Measurements from ENCODE around the gene CR1.
"Not testable (repeated sequence)": the region's sequence is repeated elsewhere in the genome, so short reads cannot be mapped to it uniquely, and the experiment has no call there.

The CR1 gene

DNA sequence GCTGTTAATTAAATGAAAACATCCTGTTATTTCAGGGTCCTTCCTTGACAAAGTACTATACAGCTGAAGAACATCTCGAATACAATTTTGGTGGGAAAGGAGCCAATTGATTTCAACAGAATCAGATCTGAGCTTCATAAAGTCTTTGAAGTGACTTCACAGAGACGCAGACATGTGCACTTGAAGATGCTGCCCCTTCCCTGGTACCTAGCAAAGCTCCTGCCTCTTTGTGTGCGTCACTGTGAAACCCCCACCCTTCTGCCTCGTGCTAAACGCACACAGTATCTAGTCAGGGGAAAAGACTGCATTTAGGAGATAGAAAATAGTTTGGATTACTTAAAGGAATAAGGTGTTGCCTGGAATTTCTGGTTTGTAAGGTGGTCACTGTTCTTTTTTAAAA lies 143.4 kb downstream of the CR1 start:
- not testable (repeated sequence) for DNase-seq (ENCODE audit: low read depth in 2 of 3, low spot score in 2 of 3)

DNA sequence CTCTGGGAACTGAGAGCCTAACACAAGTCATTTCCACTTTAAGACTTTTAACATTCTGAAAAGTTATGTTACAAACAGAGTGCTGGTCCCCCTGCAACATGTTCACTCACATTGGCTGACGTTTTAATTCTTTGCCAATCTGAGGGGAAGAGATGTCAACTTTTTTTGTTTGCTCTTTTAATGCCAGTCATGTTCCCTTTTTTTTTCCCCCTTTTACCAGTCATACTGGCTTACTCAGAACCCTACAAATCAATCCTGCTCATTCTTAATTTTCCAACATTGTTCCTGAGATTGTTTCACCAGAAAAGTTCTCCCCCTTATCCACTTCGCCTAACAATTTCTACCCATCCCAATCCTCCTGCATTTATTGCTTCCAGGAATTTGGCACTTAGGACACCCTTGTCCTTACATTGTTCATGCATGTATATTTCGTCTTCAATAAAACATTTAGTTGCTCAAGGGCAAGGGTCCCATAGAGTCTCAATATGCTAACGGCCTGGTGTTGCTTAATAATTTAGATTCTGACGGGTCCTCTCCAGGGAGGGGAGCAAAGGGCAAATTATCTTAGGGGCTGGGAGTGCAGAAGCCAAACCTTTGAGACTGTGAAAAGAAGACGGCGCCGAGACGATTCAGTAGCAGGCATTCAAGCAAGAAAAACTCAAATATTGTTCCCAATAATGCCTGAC lies 148.4 kb downstream of the CR1 start:
- DNase-seq (ENCODE audit: low read depth in 2 of 3, low spot score in 2 of 3): no peak

DNA sequence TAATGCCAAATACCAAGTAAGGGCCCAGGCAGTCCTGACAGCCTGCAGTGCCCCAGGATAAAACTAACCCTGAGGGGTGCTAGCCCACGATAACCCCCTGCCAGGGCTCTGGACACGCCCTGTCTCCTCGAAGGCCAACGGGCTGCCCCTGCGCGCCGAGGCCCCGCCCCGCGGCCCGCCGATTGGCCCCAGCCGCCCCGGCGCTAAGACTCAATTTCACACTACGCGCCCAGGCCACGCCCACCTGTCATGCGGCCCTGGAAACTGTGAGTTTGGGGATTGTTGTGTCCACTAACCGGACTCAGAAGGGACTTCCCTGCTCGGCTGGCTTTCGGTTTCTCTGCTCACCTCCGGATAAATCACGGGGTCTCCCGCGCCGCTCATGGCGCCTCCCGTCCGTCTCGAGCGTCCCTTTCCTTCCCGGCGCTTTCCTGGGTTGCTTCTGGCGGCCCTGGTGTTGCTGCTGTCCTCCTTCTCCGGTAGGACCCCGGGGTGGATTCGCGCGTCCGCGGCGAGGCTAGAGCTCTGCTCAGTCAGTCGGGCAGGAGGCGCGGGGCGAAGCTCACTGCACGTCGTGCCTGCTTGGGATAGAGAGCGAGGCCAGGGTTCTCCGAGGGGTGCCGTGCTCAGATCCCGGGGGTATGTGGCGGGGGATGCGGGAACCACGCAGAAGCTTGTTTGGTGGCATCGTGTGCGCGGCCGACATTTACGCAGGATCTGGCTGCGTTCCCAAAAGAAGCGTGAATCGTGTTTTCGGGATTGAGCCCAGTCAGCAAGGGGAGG lies 149.1 kb downstream of the CR1 start, which contains the start of gene CR1L:
TSS of gene CR1L (plus strand) at position 282 of the 783 bp plus-strand sequence. CDS start at position 383, 101 bp downstream.
- DNase-seq (ENCODE audit: low read depth in 2 of 3, low spot score in 2 of 3): peak; percentile 36 to 59 (median 47)

DNA sequence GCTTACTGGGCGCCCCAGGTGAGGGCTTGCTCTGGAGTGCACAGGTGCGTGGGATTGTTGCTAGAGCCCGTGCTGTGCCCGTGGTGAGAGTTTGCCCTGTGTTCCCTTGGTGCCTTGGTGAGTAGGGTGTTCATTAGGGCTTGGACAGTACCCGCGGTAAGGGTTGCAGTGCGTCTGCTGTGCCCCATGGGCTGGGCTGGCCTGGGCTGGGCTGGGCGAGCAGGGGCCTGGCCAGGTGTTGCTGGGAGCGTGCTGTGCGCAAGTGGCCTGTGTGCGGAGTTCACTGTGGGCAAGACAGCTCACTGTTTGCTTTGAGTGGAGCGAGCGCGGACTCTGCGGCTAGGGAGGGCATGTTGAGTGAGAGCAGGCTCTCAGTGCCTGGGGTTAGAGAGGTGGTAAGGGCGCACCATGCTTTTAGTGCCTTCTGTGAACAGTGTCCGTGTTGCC lies 149.7 kb downstream of the CR1 start:
- DNase-seq (ENCODE audit: low read depth in 2 of 3, low spot score in 2 of 3): no peak

DNA sequence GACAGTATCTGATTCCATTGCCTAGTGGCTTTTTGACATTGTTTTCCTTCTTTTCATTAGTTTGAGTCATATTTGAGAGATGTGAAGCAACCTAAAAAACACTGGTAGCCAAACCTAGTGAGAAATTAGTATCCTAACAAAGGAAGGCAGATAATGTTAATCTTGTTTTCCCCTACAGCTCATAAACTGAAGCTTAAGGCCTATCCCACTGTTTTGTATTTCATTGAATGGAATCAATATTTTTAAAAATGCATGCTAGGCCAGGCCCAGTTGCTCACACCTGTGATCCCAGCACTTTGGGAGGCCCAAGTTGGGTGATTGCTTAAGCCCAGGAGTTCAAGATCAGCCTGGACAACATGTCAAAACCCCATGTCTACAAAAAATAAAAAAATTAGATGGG lies 150.2 kb downstream of the CR1 start:
- no peak for DNase-seq (ENCODE audit: low read depth in 2 of 3, low spot score in 2 of 3)

DNA sequence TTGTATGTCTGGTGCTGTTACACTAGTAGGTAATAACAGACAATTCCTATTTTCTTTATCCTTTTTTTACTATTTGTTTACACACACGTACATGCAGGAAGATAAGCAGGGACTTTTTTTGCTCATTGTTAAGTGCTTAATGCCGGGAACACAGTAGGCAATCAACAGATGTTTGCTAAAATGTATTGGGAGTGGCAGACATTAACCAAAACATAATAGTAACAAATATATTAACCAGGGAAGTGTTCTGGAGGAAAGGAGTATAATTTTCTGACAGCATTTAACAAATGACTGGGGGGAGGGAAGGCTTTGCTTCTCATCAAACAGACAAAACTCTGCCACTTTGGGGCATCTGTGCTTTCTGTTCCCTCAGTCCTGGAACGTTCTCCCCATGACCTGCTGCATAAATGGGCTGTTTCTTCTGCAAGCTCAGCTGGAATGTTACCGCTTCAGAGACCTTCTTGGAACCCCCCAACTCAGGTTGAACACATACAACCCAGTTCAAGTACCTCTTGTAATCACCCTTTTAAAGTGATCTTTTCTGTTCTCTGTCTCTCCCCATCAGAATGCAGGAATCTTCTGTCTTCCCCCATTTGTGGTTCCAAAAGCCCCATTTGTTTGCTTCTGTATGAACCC lies 151.1 kb downstream of the CR1 start:
- DNase-seq (ENCODE audit: low read depth in 2 of 3, low spot score in 2 of 3): no peak

DNA sequence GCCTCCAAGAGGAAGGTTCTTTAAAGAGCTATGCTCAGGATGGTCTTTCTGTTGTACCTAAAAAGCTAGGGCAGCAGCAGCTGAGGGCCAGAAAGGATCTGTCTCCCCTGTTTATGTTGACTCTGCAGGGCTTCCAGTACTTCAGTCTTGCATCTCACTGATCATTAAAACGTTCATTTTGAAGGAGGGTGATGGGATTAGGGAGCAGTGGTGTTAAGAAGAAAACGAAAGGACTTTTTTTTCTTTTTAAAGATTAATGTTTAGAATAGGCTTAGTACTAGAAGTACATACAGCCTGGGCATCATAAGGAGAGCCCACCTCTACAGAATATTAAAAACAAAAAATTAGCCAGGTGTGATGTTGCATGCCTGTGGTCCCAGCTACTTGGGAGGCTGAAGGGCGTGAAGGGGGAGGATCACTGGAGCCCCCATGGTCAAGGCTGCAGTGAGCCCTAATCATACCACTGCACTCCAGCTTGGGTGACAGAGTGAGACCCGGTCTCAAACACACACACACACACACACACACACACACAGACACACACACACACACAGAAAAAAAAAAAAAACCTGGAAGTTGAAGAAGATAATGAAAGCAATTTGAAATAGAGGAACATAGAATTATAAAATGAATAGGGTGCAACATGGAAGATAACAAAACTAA lies 151.8 kb downstream of the CR1 start:
- no peak for DNase-seq (ENCODE audit: low read depth in 2 of 3, low spot score in 2 of 3)

DNA sequence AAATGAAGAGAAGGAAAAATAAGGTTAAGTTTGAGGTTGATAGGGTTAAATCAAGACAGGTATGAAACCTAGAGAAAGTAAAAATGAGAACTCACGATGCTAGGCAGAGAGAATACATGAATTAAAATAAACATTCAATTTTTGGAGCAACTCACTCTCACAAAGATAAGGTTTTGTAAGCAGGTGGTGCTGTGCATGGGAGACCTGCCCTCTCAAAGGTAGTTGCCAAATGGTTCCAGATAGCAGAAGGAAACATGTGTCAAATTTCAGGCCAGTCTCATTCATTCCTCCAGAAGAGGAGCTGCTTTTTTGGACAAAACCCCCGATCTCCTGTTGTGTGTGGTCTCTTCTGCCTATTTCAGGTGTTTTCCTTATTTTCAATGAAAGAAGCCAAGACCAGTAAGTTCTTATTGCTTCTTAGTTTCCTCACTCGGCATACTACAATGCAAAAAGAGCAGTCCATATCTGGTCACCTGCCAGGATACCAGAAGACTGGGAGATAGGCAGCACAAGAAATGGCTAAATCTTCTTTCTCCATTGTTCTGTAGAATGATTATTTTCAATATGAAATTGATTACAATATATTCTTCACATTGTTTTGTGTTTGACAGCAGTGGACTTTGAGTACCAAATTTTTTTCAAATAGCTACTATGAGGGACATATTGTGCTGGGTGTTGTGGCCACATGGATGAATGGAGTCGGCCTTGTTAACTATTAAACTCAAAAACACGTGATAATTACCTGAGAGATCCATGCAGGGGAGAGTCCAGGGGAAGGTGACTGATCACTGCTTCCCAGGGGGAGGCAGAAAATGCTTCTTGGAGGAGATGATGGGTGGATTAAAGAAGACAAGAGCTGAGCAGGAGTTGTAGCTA lies 152.6 kb downstream of the CR1 start:
- no peak for DNase-seq (ENCODE audit: low read depth in 2 of 3, low spot score in 2 of 3)

DNA sequence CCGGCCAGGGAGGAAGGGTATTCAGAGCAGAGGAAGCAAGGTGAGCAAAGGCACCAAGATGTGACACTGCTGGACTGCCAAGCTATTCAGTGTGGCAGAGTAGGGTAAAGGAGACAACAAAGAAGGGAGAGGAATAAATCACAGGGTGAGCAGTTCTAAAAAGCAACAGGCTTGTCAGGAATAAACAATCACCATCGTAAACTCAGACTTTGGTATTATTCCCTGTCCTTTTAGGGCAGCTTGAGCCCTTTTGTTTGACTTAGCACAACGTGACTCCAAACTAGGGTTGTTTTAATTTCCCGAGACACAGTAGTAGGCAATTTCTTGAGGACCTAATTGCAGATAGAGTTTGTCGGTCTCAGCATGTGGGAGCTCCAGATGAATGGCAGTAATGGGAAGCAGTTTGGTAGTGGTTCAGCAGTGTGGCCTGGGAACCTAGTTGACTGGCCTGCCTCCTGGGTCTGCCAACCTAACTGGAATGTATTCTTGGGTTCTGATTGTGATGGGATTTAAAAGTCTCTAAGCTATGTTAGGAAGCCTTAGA lies 153.3 kb downstream of the CR1 start:
- no peak for DNase-seq (ENCODE audit: low read depth in 2 of 3, low spot score in 2 of 3)

DNA sequence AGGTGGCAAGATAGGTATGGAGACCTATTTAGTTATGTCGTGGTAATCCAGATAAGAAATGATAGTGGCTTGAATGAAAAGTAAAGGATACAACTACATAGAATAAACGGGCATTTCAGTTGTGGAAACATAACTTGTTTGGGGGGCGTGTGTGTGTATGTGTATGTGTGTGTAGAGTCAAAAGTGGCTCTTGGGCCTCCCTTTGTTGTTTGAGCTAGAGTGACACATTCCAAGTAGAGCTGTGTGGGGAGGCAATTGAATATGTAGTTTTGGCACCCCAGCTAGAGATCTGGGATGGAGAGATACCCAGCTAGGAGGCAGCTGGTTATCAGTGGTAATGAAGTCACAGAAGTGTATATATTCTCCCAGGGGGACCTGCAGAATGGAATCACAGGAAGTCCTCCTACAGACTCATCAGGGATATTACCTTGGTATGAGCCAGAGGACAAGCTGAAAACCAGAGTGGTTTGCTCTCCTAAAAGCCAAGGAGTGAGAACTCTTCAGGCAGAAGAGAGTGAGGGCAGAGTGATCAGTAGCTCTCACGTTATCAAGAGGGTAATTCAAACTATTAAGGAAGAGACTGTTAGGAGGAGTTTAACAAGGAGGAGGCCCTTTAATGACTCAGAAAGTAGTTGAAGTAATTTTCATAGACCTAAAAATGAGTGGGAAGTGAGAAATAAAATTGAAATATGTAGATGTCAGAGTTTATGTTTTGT lies 154.1 kb downstream of the CR1 start:
- DNase-seq (ENCODE audit: low read depth in 2 of 3, low spot score in 2 of 3): no peak

DNA sequence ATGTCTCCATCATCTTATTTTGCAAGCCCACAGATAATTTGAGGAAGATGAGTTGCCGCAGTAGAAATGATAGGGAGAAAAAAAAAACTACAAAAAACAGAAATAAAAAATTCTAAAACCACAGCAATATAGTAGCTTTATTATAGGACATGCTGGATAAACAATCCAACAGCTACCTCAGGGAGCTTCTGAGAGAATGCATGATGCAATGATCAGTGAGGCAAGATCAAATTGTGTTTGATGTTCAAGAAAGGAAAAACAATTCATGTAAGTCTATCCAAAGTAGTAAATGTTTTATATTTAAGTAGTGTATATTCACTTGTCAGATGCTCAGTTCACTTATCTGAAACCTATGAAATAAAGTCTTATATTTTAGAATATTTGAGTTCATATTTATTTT lies 155.6 kb downstream of the CR1 start:
- no peak for DNase-seq (ENCODE audit: low read depth in 2 of 3, low spot score in 2 of 3)

DNA sequence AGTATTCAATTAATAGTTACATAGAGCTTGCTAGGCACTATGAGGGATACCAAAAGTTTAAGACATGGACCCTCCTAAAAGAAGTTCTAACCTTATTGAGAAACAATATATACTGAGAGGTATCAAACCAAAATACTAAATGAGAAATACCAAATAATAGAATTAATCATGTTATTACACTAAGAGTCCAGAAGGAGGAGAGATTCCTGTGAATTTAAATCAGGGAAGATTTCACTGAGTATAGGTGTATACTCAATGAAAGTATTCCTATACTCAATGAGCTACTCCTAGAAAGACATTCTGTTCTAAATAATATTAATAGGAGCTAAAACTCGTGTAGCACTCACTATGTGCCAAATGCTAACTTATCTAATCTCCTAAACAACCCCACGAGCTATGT lies 158.4 kb downstream of the CR1 start:
- DNase-seq (ENCODE audit: low read depth in 2 of 3, low spot score in 2 of 3): no peak

DNA sequence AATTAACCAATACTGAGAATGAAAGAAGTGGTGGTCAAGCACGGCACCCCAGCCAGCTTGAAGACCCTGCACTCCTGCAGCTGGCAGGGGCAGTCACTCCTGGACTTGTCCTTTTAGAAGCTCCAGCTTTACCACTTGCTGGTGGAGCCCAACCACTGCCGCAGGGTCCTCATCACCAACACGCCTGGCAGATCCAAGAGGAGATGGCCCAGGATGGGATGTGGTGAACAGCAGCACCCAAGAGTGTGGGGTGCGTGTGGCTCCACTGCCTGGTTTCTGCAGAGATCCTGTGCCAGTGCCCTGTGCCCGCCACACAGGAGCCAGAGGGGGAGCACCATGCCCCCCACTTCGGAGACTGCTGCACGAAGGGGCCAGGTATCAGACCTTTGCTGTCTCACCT lies 162.5 kb downstream of the CR1 start:
- DNase-seq (ENCODE audit: low read depth in 2 of 3, low spot score in 2 of 3): no peak

DNA sequence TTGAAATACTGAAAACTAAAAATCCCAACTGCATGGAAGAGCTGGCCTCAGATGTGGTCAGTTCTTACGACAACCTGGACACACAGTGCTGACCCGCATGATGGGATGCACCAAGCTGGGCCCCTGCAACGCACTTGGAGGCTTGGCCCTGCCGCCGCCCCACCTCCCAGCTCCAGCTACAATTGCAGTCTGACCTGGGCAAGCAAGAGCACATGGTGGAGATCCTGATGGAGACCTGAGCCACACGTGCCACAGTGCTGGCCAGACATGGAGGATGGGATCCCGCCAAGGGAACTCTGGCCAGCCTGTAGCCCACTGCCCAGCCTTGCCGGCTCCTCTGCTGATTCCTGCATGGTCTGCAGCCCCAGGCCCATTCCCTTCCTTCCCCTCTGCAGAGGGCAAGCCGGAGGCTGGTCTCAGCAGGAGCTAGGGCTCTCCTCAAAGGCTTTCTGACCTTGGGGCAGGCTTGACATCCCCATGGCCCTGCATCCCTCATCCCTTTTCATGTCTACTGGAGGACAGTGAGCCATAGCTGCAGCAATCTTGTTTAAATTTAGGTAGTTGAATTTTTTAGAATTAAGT lies 163.0 kb downstream of the CR1 start:
- no peak for DNase-seq (ENCODE audit: low read depth in 2 of 3, low spot score in 2 of 3)

DNA sequence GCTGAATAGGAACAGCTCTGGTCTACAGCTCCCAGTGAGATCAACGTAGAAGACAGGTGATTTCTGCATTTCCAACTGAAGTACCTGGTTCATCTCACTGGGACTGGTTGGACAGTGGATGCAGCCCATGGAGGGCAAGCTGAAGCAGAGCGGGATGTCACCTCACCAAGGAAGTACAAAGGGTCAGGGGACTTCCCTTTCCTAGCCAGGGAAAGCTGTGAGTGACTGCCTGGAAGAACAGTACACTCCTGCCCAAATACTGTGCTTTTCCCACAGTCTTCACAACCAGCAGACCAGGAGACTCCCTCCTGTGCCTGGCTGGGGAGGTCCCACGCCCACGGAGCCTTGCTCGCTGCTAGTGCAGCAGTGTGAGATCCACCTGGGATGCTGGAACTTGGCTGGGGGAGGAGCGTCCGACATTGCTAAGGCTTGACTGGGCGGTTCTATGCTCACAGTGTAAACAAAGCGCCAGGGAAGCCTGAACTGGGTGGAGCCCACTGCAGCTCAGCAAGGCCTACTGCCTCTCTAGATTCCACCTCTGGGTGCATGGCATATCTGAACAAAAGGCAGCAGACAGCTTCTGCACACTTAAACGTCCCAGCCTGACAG lies 163.7 kb downstream of the CR1 start:
- no peak for DNase-seq (ENCODE audit: low read depth in 2 of 3, low spot score in 2 of 3)

DNA sequence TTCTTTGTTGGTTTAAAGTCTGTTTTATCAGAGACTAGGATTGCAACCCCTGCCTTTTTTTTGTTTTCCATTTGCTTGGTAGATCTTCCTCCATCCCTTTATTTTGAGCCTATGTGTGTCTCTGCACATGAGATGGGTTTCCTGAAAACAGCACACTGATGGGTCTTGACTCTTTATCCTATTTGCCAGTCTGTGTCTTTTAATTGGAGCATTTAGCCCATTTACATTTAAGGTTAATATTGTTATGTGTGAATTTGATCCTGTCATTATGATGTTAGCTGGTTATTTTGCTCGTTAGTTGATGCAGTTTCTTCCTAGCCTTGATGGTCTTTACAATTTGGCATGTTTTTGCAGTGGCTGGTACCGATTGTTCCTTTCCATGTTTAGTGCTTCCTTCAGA lies 165.5 kb downstream of the CR1 start:
- DNase-seq (ENCODE audit: low read depth in 2 of 3, low spot score in 2 of 3): not testable (repeated sequence)

DNA sequence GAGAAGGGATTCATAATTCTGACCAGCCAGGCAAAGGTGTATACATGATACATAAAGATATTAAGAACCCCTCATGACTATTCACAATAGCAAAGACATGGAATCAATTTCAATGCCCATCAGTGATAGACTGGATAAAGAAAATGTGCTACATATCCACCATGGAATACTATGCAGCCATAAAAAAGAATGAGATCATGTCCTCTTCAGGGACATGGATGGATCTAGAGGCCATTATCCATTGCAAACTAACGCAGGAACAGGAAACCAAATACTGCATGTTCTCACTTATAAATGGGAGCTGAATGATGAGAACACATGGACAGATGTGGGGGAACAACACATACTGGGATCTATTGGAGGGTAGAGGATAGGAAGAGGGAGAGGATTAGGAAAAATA lies 170.4 kb downstream of the CR1 start:
- no peak for DNase-seq (ENCODE audit: low read depth in 2 of 3, low spot score in 2 of 3)

DNA sequence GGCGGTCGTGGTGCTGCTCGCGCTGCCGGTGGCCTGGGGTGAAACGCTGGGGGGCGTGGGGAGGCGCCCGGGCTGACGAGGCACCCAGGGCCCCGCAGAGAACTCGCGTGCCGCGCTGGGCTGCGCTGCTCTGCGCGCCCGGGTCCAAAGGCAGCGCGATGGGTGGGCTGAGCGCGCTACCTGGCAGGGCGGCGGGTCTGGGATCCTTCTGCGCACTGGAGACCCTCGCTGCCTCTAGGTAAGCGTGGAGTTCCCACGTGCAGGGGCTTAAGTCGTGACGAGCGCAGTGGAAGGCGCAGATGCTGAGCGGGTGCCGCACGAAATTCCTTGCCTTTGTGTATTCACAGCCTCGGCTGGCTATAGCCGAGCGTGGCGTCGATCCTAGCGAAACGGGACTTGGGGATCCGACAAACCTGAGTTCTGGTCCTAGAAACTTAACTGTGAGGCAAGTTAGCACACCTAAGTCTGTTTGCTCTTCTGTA lies 173.6 kb downstream of the CR1 start:
- no peak for DNase-seq (ENCODE audit: low read depth in 2 of 3, low spot score in 2 of 3)

DNA sequence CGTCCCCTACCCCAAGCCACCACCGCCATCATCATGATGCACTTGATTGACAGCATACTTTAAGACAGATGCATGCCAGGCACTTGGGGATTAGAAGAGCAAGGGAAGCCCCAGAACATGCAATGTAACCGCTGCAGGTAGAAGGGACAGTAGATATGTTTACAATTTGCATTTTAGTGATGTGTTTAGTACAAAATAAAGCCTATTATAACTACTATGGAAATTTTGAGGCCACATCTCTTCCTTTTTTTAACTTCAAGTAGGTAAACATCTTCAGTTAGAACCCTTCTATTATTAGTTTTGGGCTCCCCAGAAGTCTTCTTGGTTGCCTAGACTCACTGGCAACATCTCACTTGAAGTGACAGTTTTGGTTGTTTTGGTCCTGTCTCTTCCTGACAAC lies 174.2 kb downstream of the CR1 start:
- DNase-seq (ENCODE audit: low read depth in 2 of 3, low spot score in 2 of 3): no peak
